ENCODE data around the gene ACTA2. TPM values are rescaled to one million over a fixed set of nuclear protein-coding genes. Genes with fewer than 3 reads are reported as not detected.

Gene ACTA2
- total and polyA plus RNA-seq, 2 donors (not counting 1 experiment from before 2014, with no cell fraction given): 1.8 to 3.7 TPM

- ATAC-seq (ENCODE audit: low read depth): no peak
- no peaks in the 10 kb centered on the region for H3K36me3 ChIP-seq (replicated peaks in 1 of 2; ENCODE audit: control extremely low read depth in 1 of 2, control insufficient read depth in 1 of 2, extremely low read depth in 1 of 2, insufficient read depth in 2 of 2, low read length in 1 of 2)
- no peaks in the 10 kb centered on the region for H3K27me3 ChIP-seq (replicated peaks in 1 of 4; ENCODE audit: control extremely low read depth in 1 of 4, control insufficient read depth in 3 of 4, insufficient read depth in 4 of 4, low read length in 3 of 4)
- H3K27ac Mint-ChIP-seq: no peak overlapping the region
- no peak overlapping the region for H3K4me3 Mint-ChIP-seq
- H3K4me2 ChIP-seq (replicated peaks; ENCODE audit: low read depth, low read length, poor library complexity, severe bottlenecking): no peak overlapping the region
- H3K9ac ChIP-seq (ENCODE audit: low read length): no peak overlapping the region
- ChIA-PET CTCF (interaction anchor here (2.6 kb wide), 1 partner anchor 9 kb away, joined by 6 read pairs; the partner anchor contains the start of gene FAS), POLR2A (no interaction called here)
- H4K20me1 ChIP-seq (ENCODE audit: control insufficient read depth, insufficient read depth, low read length, poor library complexity, severe bottlenecking): no peaks in the 10 kb centered on the region
- intact Hi-C loops (cut with micrococcal nuclease): no loop called here
- no peaks in the 10 kb centered on the region for H3K27me3 Mint-ChIP-seq
- WGBS (ENCODE audit: insufficient coverage): 97% methylated on average over 4 of the region's 5 CpGs
- H3K27ac ChIP-seq (ENCODE audit: low read length in 2 of 2): no peak overlapping the region
- no peak for TF ChIP-seq CTCF (IDR thresholded peaks at IDR 0.05)
- no peak for TF ChIP-seq EZH2 (IDR thresholded peaks at IDR 0.05; ENCODE audit: borderline replicate concordance, insufficient read depth, low read depth, low read length, poor library complexity, severe bottlenecking)
- H2AFZ ChIP-seq (ENCODE audit: insufficient read depth, low read depth, low read length, poor library complexity, severe bottlenecking): no peak overlapping the region
- H3K79me2 ChIP-seq (ENCODE audit: control insufficient read depth, insufficient read depth, low read length): no peaks in the 10 kb centered on the region
- H3K4me3 ChIP-seq (ENCODE audit: control extremely low read depth in 1 of 5, extremely low read depth in 1 of 5, insufficient read depth in 1 of 5, low read depth in 2 of 5, low read length in 4 of 5): no peak overlapping the region
- peaks cover 2% of the 10 kb centered on the region for H3K9me3 Mint-ChIP-seq (ENCODE audit: insufficient read depth)
- no peaks in the 10 kb centered on the region for H3K4me1 ChIP-seq (ENCODE audit: control insufficient read depth in 2 of 2, insufficient read depth in 2 of 2, low read length in 2 of 2)
- DNase-seq: no peak
- peaks cover 1% of the 10 kb centered on the region for H3K4me1 Mint-ChIP-seq
- peaks cover 0 to 2% (median 2%) of the 10 kb centered on the region in 3 donors for H3K9me3 ChIP-seq (ENCODE audit: control extremely low read depth in 1 of 3, control insufficient read depth in 2 of 3, insufficient read depth in 1 of 3, low read length in 2 of 3)
Observed at GRCh38 chr10:88981435-88981834, 28.9 kb upstream of the ACTA2 start.

GRCh38 chr10:88980800-88981199 is 28.2 kb upstream of the ACTA2 start:
- Histone ChIP-seq H3K9me3 (ENCODE audit: control extremely low read depth in 1 of 3, control insufficient read depth in 2 of 3, insufficient read depth in 1 of 3, low read length in 2 of 3) (no peaks in the 10 kb centered on the region), H2AFZ (ENCODE audit: insufficient read depth, low read depth, low read length, poor library complexity, severe bottlenecking) (no peak overlapping the region), H3K36me3 (replicated peaks in 1 of 2; ENCODE audit: control extremely low read depth in 1 of 2, control insufficient read depth in 1 of 2, extremely low read depth in 1 of 2, insufficient read depth in 2 of 2, low read length in 1 of 2) (no peaks in the 10 kb centered on the region), H3K4me1 (ENCODE audit: control insufficient read depth in 2 of 2, insufficient read depth in 2 of 2, low read length in 2 of 2) (no peaks in the 10 kb centered on the region), H3K27ac (ENCODE audit: low read length in 2 of 2) (no peak overlapping the region), H3K79me2 (ENCODE audit: control insufficient read depth, insufficient read depth, low read length) (no peaks in the 10 kb centered on the region), H3K4me3 (ENCODE audit: control extremely low read depth in 1 of 5, extremely low read depth in 1 of 5, insufficient read depth in 1 of 5, low read depth in 2 of 5, low read length in 4 of 5) (no peak overlapping the region), H4K20me1 (ENCODE audit: control insufficient read depth, insufficient read depth, low read length, poor library complexity, severe bottlenecking) (no peaks in the 10 kb centered on the region), H3K27me3 (replicated peaks in 1 of 4; ENCODE audit: control extremely low read depth in 1 of 4, control insufficient read depth in 3 of 4, insufficient read depth in 4 of 4, low read length in 3 of 4) (no peaks in the 10 kb centered on the region), H3K9ac (ENCODE audit: low read length) (no peak overlapping the region), H3K4me2 (replicated peaks; ENCODE audit: low read depth, low read length, poor library complexity, severe bottlenecking) (no peak overlapping the region)
- H3K27ac Mint-ChIP-seq: no peak overlapping the region
- TF ChIP-seq CTCF (IDR thresholded peaks at IDR 0.05): no peak
- no peak for TF ChIP-seq EZH2 (IDR thresholded peaks at IDR 0.05; ENCODE audit: borderline replicate concordance, insufficient read depth, low read depth, low read length, poor library complexity, severe bottlenecking)
- intact Hi-C loops (cut with micrococcal nuclease): no loop called here
- CTCF ChIA-PET: interaction anchor here (1.6 to 2.6 kb wide), 2 partner anchors 10 to 46 kb away, joined by 5 to 6 read pairs; partner anchors contain the start of gene FAS
- DNase-seq: no peak
- H3K4me3 Mint-ChIP-seq: no peak overlapping the region
- peaks cover under 1% of the 10 kb centered on the region for H3K4me1 Mint-ChIP-seq
- POLR2A ChIA-PET: no interaction called here
- 100% methylated on average over 1 of the region's 4 CpGs for WGBS (ENCODE audit: insufficient coverage)
- no peaks in the 10 kb centered on the region for H3K9me3 Mint-ChIP-seq (ENCODE audit: insufficient read depth)
- H3K27me3 Mint-ChIP-seq: no peaks in the 10 kb centered on the region
- ATAC-seq (ENCODE audit: low read depth): no peak
